ENCODE data around the gene BLMH.

Gene BLMH

DNA sequence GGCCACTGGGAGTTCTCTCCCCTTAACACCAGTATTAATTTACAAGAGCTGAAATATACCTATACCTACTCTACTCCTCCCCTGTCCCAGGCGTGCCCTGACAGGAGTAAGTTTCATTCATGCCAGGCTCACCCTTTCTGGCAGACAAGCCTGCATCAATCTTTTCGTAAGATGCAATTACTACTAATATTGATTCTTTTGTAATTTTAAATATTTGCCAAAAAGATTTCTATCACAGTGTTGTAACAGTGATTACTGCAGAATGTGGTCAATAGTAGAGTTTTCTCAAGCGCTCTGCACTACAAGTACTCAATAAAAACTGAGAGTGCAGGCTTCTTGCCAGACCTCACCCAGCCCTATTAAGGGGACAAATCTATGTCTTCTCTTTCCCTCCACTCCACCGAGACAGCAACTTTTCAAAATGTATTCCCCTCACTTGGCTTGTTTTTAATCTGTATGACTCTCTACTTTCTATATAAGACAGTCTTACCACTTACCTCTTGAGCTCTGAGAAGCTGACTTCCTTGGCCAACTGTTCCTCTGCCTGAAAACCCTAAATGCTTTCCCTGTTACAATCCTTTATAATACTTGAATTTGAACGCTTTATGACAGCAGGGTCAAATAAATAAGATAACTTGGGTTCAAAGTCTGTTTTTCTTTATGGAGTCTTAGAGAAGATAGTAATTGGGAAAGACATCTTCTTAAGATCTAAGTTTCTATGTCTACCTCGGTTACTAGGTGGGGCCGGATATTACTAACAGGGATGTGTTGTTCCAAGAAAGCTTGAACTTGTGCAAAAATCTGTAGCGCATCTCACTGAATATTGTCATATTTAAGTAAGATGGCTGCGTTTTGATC is 42.0 kb upstream of the BLMH start, which contains the start of gene TMIGD1:
Gene TMIGD1, minus strand, starts transcription at position 555 of the 858 bp plus-strand sequence. CDS start 1,924 bp downstream, outside the sequence.
- no peak within 1 kb of the TSS for H3K4me3 ChIP-seq (replicated peaks; ENCODE audit: low read depth, low read length)
- TF ChIP-seq, protein P1, sequence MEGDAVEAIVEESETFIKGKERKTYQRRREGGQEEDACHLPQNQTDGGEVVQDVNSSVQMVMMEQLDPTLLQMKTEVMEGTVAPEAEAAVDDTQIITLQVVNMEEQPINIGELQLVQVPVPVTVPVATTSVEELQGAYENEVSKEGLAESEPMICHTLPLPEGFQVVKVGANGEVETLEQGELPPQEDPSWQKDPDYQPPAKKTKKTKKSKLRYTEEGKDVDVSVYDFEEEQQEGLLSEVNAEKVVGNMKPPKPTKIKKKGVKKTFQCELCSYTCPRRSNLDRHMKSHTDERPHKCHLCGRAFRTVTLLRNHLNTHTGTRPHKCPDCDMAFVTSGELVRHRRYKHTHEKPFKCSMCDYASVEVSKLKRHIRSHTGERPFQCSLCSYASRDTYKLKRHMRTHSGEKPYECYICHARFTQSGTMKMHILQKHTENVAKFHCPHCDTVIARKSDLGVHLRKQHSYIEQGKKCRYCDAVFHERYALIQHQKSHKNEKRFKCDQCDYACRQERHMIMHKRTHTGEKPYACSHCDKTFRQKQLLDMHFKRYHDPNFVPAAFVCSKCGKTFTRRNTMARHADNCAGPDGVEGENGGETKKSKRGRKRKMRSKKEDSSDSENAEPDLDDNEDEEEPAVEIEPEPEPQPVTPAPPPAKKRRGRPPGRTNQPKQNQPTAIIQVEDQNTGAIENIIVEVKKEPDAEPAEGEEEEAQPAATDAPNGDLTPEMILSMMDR (IDR thresholded peaks at IDR 0.05; ENCODE audit: low read length, missing control alignments) = no peak
- no peak for DNase-seq (ENCODE audit: low read depth)

DNA sequence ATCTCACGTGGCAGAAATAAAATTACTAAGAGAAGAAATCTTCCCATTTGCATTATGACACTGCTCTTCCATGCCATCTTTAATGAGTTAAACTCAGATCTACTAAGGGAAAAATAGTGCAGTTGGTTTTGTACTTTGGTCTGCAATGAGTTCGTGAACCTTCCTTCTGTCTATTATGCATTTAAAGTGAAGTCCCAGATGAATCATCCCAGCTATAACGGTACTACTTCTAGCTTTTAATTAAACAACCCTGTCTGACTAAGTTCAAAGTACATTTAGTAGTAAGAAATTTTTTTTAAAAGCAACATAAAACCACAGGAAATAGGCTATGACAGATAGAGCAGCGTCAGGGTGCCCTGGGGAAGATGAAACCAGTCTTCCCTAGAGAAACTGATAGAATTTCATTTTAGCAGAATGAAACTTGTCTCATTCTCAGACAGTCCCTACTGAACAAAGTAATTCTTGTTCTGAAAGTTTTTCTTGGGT is 40.4 kb upstream of the BLMH start:
- TF ChIP-seq, protein P1 (IDR thresholded peaks at IDR 0.05; ENCODE audit: low read length, missing control alignments) = no peak
- H3K4me3 ChIP-seq (replicated peaks; ENCODE audit: low read depth, low read length) = no peak overlapping the region
- peak; percentile 21 for DNase-seq (ENCODE audit: low read depth)

DNA sequence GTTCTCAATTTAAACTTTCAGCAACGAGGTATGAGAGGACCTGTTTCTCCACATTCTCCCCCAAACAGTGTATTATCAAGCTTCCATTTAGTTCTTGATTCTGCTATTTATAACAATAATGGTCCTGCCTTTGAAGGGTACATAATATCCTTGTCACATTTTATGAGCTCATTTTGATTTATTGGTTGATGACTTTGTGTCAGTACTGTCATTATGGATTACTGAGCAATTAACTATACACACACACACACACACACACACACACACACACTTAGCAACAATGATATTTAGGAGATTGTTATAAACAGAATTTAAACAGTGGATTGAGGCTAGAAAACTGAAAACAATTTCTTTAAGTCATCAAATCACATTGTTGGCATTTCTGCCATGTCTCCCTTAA is 35.1 kb upstream of the BLMH start:
- H3K4me3 ChIP-seq (replicated peaks; ENCODE audit: low read depth, low read length) = no peak overlapping the region
- DNase-seq (ENCODE audit: low read depth) = no peak
- TF ChIP-seq, protein P1 (IDR thresholded peaks at IDR 0.05; ENCODE audit: low read length, missing control alignments) = no peak

DNA sequence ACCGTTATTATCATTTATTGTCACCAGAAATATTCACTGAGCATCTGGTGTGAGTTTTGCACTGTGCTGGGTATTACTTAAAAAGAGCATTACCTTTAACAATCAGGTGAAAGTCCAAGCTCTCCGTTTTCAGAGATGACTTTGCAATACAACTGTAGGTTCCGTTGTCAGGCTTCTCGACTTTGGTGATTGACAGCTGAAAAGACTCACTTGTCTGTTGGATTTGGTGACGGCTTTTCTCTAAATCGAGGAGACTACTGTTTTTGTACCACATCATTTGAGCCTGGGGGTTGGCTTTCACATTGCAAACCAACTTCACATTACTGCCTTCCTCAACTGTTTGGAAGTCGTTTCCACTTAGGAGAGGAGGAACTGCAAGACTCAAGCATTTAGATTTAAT is 33.0 kb upstream of the BLMH start:
- no peak for DNase-seq (ENCODE audit: low read depth)
- no peak overlapping the region for H3K4me3 ChIP-seq (replicated peaks; ENCODE audit: low read depth, low read length)
- TF ChIP-seq, protein P1 (IDR thresholded peaks at IDR 0.05; ENCODE audit: low read length, missing control alignments) = no peak

DNA sequence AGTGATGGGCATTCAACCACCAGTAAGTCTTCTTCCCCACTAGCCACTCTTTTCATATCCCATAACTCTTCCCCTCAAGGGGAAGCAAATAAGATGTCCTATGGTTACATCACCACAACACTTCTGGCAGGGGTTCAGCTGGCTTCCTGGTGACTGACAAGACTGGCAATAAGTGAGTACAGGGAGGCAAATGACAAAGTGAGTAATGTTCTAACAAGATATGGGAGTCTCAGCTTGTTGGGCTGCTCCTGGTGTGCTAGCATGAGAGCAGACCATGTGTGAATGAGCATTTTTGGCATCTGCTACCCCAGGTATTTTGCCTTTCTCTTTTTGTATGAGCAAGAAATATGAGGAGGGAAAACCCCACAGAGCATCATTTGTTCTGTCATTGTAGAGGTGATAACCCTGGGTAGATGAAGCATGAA is 32.2 kb upstream of the BLMH start:
- peak; percentile 84 for DNase-seq (ENCODE audit: low read depth)
- TF ChIP-seq, protein P1 (IDR thresholded peaks at IDR 0.05; ENCODE audit: low read length, missing control alignments) = no peak
- no peak overlapping the region for H3K4me3 ChIP-seq (replicated peaks; ENCODE audit: low read depth, low read length)

DNA sequence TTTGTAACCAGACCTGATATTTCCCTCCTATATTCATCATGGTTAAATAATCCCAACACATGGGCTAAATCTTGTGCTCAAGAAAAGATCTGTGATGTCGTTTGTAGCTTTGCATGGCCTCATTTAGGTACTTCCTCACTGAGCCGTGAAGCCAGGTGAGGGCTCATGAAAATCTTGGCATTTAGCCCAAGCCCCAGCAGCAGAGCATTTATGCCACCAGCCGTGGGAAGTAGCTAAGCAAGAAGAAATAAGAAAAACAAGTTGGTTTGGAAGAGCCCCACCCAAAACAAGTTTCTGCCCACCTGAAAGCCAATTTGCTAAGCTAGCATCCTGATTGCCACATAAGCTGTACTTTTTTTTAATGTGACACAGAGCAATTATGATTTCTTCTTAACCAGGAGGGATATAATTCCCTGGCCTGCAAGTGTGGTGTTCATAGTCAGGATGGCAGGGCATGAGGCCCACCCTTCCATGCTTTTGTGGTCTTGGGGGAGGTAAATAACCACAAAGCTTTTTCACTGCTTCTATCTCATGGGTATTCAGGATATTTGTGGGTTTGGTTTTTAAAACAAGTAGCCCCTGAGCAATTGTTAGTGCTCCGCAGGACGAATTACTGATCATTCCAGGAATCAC is 31.6 kb upstream of the BLMH start:
- DNase-seq (ENCODE audit: low read depth) = no peak
- H3K4me3 ChIP-seq (replicated peaks; ENCODE audit: low read depth, low read length) = no peak overlapping the region
- TF ChIP-seq, protein P1 (IDR thresholded peaks at IDR 0.05; ENCODE audit: low read length, missing control alignments) = no peak
